ENCODE measurements around the gene SPINT3. TPM values are rescaled to one million over a fixed set of nuclear protein-coding genes. Genes with fewer than 3 reads are reported as not detected.

The SPINT3 gene
- polyA plus RNA-seq, 1 experiment: not detected

DNA sequence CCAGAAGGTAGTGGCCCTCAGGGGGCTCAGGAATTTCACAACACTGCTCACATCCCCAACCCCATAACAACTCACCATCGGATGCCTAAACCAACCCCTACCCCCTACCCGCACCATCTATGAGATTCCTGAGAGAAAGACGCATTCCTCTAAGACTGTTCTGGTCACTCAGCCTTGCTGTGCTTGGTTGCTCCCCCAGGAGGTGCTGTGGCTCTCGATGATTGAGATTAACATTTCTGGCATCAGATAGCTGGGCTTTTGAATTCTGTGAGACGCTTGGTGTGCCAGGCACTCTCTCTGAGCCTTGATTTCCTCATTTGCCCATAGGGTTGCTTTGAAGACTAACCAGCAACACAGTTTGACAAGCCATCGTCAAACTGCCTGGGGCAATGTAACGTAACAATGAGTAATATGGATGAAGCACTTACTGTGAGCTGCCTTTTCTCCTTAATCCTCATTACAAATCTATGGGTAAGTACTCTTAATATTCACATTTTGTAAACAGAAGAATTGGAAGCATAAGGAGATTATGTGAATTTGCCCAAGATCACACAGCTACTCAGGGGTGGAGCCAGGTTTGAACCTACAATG, 22.9 kb upstream of the SPINT3 start:
- H3K4me3 ChIP-seq (ENCODE audit: low read depth, low read length): no peak overlapping the region
- ChIA-PET POLR2A (no interaction called here), CTCF (interaction anchor here (1.6 kb wide), 1 partner anchor 233 kb away, joined by 12 read pairs; no protein-coding TSS in a partner anchor)
- TF ChIP-seq, protein P1, sequence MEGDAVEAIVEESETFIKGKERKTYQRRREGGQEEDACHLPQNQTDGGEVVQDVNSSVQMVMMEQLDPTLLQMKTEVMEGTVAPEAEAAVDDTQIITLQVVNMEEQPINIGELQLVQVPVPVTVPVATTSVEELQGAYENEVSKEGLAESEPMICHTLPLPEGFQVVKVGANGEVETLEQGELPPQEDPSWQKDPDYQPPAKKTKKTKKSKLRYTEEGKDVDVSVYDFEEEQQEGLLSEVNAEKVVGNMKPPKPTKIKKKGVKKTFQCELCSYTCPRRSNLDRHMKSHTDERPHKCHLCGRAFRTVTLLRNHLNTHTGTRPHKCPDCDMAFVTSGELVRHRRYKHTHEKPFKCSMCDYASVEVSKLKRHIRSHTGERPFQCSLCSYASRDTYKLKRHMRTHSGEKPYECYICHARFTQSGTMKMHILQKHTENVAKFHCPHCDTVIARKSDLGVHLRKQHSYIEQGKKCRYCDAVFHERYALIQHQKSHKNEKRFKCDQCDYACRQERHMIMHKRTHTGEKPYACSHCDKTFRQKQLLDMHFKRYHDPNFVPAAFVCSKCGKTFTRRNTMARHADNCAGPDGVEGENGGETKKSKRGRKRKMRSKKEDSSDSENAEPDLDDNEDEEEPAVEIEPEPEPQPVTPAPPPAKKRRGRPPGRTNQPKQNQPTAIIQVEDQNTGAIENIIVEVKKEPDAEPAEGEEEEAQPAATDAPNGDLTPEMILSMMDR (IDR thresholded peaks at IDR 0.05; ENCODE audit: insufficient read depth, low read depth, low read length): no peak
- DNase-seq (ENCODE audit: low read depth): no peak
- peaks cover 2% of the 10 kb centered on the region; the same call in 1 of the 2 replicates for H3K27me3 ChIP-seq (ENCODE audit: control insufficient read depth, insufficient read depth, low read length)
- no peaks in the 10 kb centered on the region for H3K36me3 ChIP-seq (ENCODE audit: control insufficient read depth, insufficient read depth, low read length)

DNA sequence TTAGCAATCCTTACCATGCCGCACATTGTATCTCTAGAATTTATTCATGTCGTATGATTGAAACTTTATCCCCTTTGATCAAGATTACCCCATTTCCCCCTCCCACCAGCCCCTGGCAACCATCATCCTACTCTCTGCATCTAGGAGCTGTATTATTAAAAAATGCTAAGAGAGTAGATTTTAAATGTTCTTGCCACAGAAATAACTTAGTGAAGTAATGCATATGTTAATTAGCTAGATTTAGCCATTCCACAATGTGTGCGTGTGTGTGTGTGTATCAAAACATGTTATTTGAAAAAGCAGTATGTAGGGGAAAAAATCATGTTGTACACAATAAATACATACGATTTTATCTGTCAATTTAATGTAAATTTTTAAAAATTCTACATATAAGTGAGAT, 11.9 kb upstream of the SPINT3 start:
- TF ChIP-seq, protein P1 (IDR thresholded peaks at IDR 0.05; ENCODE audit: insufficient read depth, low read depth, low read length): no peak
- Histone ChIP-seq H3K27me3 (ENCODE audit: control insufficient read depth, insufficient read depth, low read length) (no peaks in the 10 kb centered on the region), H3K4me3 (ENCODE audit: low read depth, low read length) (no peak overlapping the region), H3K36me3 (ENCODE audit: control insufficient read depth, insufficient read depth, low read length) (no peaks in the 10 kb centered on the region)
- DNase-seq (ENCODE audit: low read depth): no peak
- ChIA-PET CTCF (no interaction called here), POLR2A (no interaction called here)

DNA sequence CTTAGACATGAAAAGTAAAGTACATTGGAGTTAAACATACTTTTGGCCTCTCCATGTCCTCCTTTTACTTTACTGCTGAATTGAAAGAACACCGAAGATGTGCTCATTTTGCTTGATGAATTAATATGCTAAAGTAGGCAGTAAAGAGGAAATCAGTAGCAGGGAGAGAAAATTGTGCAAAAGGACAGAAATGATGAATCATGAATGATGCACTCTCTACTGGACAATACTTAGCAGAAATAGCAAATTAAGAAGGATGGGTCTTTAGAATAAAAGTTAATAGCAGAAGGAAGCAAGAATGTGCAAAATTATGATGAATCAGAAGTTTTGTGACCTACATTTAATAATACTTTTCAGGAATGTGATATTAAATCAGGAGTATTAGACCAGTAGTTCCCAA, 8.4 kb upstream of the SPINT3 start:
- Histone ChIP-seq H3K4me3 (ENCODE audit: low read depth, low read length) (no peak overlapping the region), H3K36me3 (ENCODE audit: control insufficient read depth, insufficient read depth, low read length) (no peaks in the 10 kb centered on the region), H3K27me3 (ENCODE audit: control insufficient read depth, insufficient read depth, low read length) (no peaks in the 10 kb centered on the region)
- CTCF ChIA-PET: no interaction called here
- POLR2A ChIA-PET: no interaction called here
- TF ChIP-seq, protein P1 (IDR thresholded peaks at IDR 0.05; ENCODE audit: insufficient read depth, low read depth, low read length): no peak
- no peak for DNase-seq (ENCODE audit: low read depth)

DNA sequence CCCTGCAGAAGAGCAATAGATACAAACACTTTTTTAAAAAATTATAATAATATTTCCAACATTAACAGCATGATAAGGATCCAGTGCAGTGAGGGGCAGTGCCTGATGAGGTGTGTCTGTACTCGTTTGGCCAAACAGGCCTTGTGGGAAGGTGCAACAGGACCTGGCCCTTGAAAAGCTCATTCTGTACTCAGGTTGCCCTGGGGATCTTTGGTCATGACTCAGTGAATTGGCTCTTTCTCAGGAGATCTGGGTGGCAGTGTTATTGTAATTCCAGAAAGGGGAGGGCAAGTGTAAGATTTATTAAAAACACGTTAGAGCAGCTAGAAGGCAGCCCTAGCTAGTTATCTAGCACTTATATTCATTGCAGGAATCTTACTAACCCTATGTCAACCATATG, 2.9 kb upstream of the SPINT3 start:
- Histone ChIP-seq H3K27me3 (ENCODE audit: control insufficient read depth, insufficient read depth, low read length) (no peaks in the 10 kb centered on the region), H3K4me3 (ENCODE audit: low read depth, low read length) (no peak overlapping the region), H3K36me3 (ENCODE audit: control insufficient read depth, insufficient read depth, low read length) (no peaks in the 10 kb centered on the region)
- no peak for DNase-seq (ENCODE audit: low read depth)
- POLR2A ChIA-PET: no interaction called here
- CTCF ChIA-PET: no interaction called here
- TF ChIP-seq, protein P1 (IDR thresholded peaks at IDR 0.05; ENCODE audit: insufficient read depth, low read depth, low read length): no peak

DNA sequence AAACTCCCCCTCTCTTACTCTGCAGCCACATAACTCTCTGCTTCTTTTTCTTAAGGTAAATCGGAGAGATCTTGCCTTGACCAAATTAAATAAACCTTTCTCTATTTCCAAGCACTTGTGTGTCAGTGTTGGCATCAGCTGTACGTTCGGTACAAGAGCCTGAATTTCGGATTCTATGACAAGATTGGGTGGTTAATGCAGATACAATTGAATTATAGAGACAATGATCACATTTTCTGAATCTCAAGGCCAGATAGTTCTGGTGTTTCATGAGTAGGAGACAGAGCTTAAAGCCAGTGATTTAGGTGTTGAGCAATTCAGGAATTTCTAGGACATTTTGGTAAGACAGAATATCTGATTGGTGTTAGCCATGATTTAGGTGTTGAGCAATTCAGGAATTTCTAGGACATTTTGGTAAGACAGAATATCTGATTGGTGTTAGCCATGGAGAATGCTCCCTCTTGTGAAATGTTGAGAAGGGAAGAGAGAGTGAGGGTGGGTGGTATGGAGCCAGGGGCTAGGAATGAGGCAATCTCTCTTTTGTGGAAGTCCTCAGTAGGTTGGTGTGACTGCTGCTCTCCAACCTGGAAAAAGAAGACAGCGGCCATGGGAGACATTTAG, 5.1 kb downstream of the SPINT3 start:
- TF ChIP-seq, protein P1 (IDR thresholded peaks at IDR 0.05; ENCODE audit: insufficient read depth, low read depth, low read length): no peak
- POLR2A ChIA-PET: no interaction called here

More for the DNA sequence above, 5.1 kb downstream of the SPINT3 start:
- H3K4me3 ChIP-seq (ENCODE audit: low read depth, low read length): no peak overlapping the region
- no peak for DNase-seq (ENCODE audit: low read depth)
- no peaks in the 10 kb centered on the region; the same call in 1 of the 2 replicates for H3K27me3 ChIP-seq (ENCODE audit: control insufficient read depth, insufficient read depth, low read length)
- CTCF ChIA-PET: interaction anchor here (0.6 to 1.4 kb wide), 3 partner anchors 14 to 910 kb away, joined by 3 to 4 read pairs (median 3); no protein-coding TSS in a partner anchor
- H3K36me3 ChIP-seq (ENCODE audit: control insufficient read depth, insufficient read depth, low read length): no peaks in the 10 kb centered on the region

Measured in BJ (cell line).